GM06990 (cell line): Measurements from ENCODE around the gene SOX2.
A peak's percentile ranks its signal among the peaks of the same experiment; 100 is the strongest.

Source experiments
- DNase-seq: peaks from one replicate; pipeline ENCODE4 v3.0.0-alpha.2; 2011; ENCODE audit not compliant: insufficient read length; ENCODE audit errors: extremely low read depth
- H3K27me3 ChIP-seq: replicated peaks from 2 replicates; pipeline ENCODE4 v1.6.0; 2011; ENCODE audit warnings: low read length; ENCODE audit not compliant: control insufficient read depth, insufficient read depth
- H3K36me3 ChIP-seq: 2 replicates; pipeline ENCODE4 v1.5.1; 2011; ENCODE audit warnings: low read length; ENCODE audit not compliant: control insufficient read depth, insufficient read depth
- H3K4me3 ChIP-seq: replicated peaks from 2 replicates; pipeline ENCODE4 v1.5.1; 2011; ENCODE audit warnings: low read depth, mild to moderate bottlenecking, control low read depth, low read length
- CTCF ChIP-seq: IDR thresholded peaks from 2 replicates; pipeline ENCODE4 v1.5.1; 2011; ENCODE audit warnings: low read length, control low read depth, mild to moderate bottlenecking, inconsistent platforms; ENCODE audit not compliant: insufficient read depth, poor library complexity, severe bottlenecking

SOX2 gene

GRCh38 chr3:181696626-181697230, 15.0 kb upstream of the SOX2 start:
- no peak for TF ChIP-seq CTCF
- no peaks in the 10 kb centered on the region for H3K36me3 ChIP-seq
- no peak overlapping the region for H3K4me3 ChIP-seq
- peaks cover 3% of the 10 kb centered on the region for H3K27me3 ChIP-seq
- no peak for DNase-seq

- no peak for DNase-seq
- Histone ChIP-seq H3K36me3 (no peaks in the 10 kb centered on the region), H3K27me3 (peaks cover 3% of the 10 kb centered on the region), H3K4me3 (no peak overlapping the region)
- no peak for TF ChIP-seq CTCF
These were observed 13.3 kb upstream of the SOX2 start for GRCh38 chr3:181698263-181698954.

- no peak overlapping the region for H3K4me3 ChIP-seq
- DNase-seq = no peak
These were observed 12.4 kb upstream of the SOX2 start for GRCh38 chr3:181699171-181699903.

GRCh38 chr3:181700168-181701087, 11.3 kb upstream of the SOX2 start:
- Histone ChIP-seq H3K4me3 (peak overlapping the region; percentile 19), H3K36me3 (no peaks in the 10 kb centered on the region), H3K27me3 (peaks cover 6% of the 10 kb centered on the region)
- no peak for DNase-seq
- peak; percentile 91 for TF ChIP-seq CTCF

More at GRCh38 chr3:181699171-181699903, 12.4 kb upstream of the SOX2 start:
- H3K36me3 ChIP-seq = no peaks in the 10 kb centered on the region
- no peak for TF ChIP-seq CTCF
- peaks cover 6% of the 10 kb centered on the region for H3K27me3 ChIP-seq

GRCh38 chr3:181701096-181701495, 10.6 kb upstream of the SOX2 start:
- Histone ChIP-seq H3K4me3 (no peak overlapping the region), H3K36me3 (no peaks in the 10 kb centered on the region), H3K27me3 (peaks cover 5% of the 10 kb centered on the region)
- no peak for DNase-seq
- TF ChIP-seq CTCF = no peak
